HepG2 (cell line): ENCODE data around the gene MMS19. TPM values are rescaled to one million over a fixed set of nuclear protein-coding genes. Genes with fewer than 3 reads are reported as not detected.

ENCODE experiments used
- ATAC-seq: fragments of 200-7000 bp; cut with Tn5 transposase; 3 replicates; pipeline ENCODE4 v1.9.1; 2020; ENCODE audit warnings: mild to moderate bottlenecking, moderate library complexity
- BruUV-seq: library from RNA; stranded (reverse); fragments of 400-500 nt; replicated peaks from 2 replicates; lab custom pipeline; 2021; lab: Mats Ljungman, UMichigan
- CTCF ChIA-PET: fragments of 300-600 bp; formaldehyde crosslinking; extraction: SDS; loops from one replicate; lab custom pipeline; 2021; ENCODE audit warnings: low total read pairs, inconsistent platforms, low intra/inter-chr PET ratio; lab: Yijun Ruan, JAX
- POLR2A ChIA-PET: fragments of 350-600 bp; sonication (Branson Sonifier 250); formaldehyde crosslinking; loops from one replicate; lab custom pipeline; 2020; ENCODE audit warnings: antibody characterized with exemption, inconsistent platforms; lab: Yijun Ruan, JAX
- DNase-seq: peaks from one replicate; pipeline ENCODE4 v3.0.0-alpha.2; 2015; ENCODE audit warnings: low spot score
- FAIRE-seq: peaks from 3 replicates; lab custom pipeline; 2011; peaks lifted over from hg19 to GRCh38; lab: Jason Lieb, UNC
- H2AFZ ChIP-seq: one replicate; pipeline ENCODE4 v1.6.1; 2011; ENCODE audit warnings: low read length, inconsistent platforms
- H3K27ac ChIP-seq: fragments of 300-600 bp; 3 replicates; pipeline ENCODE4 v1.8.0; 2011; ENCODE audit warnings: mixed run types, mild to moderate bottlenecking, mixed read lengths, low read length, inconsistent platforms; ENCODE audit not compliant: insufficient read depth; ENCODE audit errors: extremely low read length
- H3K27me3 ChIP-seq, 2 experiments: fragments of 200-600 bp in 1 of 2; 2 replicates in 1 of 2; 3 replicates in 1 of 2; pipeline versions ENCODE4 v1.6.0 to v1.8.0; 2011; ENCODE audit warnings: low read length in 2 of 2, mild to moderate bottlenecking in 2 of 2, moderate library complexity in 2 of 2, inconsistent platforms in 1 of 2; ENCODE audit not compliant: insufficient read depth in 2 of 2, control insufficient read depth in 1 of 2
- H3K36me3 ChIP-seq, 2 experiments: fragments of 200-600 bp in 1 of 2; replicated peaks in 1 of 2; 2 replicates in 1 of 2; 3 replicates in 1 of 2; pipeline versions ENCODE4 v1.5.1 to v1.8.0; 2011; ENCODE audit warnings: low read length in 2 of 2, inconsistent platforms in 1 of 2; ENCODE audit not compliant: insufficient read depth in 2 of 2, control insufficient read depth in 1 of 2
- H3K4me1 ChIP-seq: 2 replicates; pipeline ENCODE4 v1.5.1; 2012; ENCODE audit warnings: low read length, inconsistent platforms; ENCODE audit not compliant: insufficient read depth
- H3K4me2 ChIP-seq: 2 replicates; pipeline ENCODE4 v1.6.0; 2011; ENCODE audit warnings: low read depth, low read length, inconsistent platforms
- H3K4me3 ChIP-seq, 3 experiments: fragments of 200-600 bp in 1 of 3; sonication (generic), shearing (Covaris generic) in 1 of 3; replicated peaks in 1 of 3; 2 replicates each; pipeline ENCODE4 v1.5.1; 2011 to 2016; ENCODE audit warnings: low read length in 3 of 3, inconsistent platforms in 2 of 3, low read depth in 2 of 3, mild to moderate bottlenecking in 2 of 3, control low read depth in 1 of 3, mixed read lengths in 1 of 3; ENCODE audit not compliant: insufficient read depth in 1 of 3
- H3K79me2 ChIP-seq: one replicate; pipeline ENCODE4 v1.6.1; 2011; ENCODE audit warnings: low read length, inconsistent platforms; ENCODE audit not compliant: insufficient read depth
- H3K9ac ChIP-seq: 2 replicates; pipeline ENCODE4 v1.6.0; 2011; ENCODE audit warnings: mild to moderate bottlenecking, low read depth, low read length, inconsistent platforms; ENCODE audit not compliant: insufficient read depth
- H3K9me3 ChIP-seq: 2 replicates; pipeline ENCODE4 v1.5.1; 2012; ENCODE audit warnings: mild to moderate bottlenecking, low read length
- H4K20me1 ChIP-seq: 2 replicates; pipeline ENCODE4 v1.6.0; 2011; ENCODE audit warnings: inconsistent platforms, mild to moderate bottlenecking, low read length, moderate library complexity; ENCODE audit not compliant: insufficient read depth
- KAT8 ChIP-seq: IDR thresholded peaks from 2 replicates; pipeline ENCODE4 v1.6.1; 2016; ENCODE audit warnings: missing genetic modification reagents, missing compliant biosample characterization
- MAFF ChIP-seq: IDR thresholded peaks from 2 replicates; pipeline ENCODE4 v1.6.1; 2011; ENCODE audit warnings: low read depth, low read length, improper control_type of control experiment
- MAFK ChIP-seq, 2 experiments: IDR thresholded peaks in 1 of 2; conservative IDR thresholded peaks in 1 of 2; 2 replicates each; pipeline ENCODE4 v1.6.1; 2011; ENCODE audit warnings: improper control_type of control experiment in 2 of 2, low read length in 2 of 2
- PHF21A ChIP-seq: sonication (generic); formaldehyde crosslinking; IDR thresholded peaks from 2 replicates; pipeline ENCODE4 v1.5.0; 2020; ENCODE audit warnings: mild to moderate bottlenecking, missing genetic modification reagents
- SP5 ChIP-seq: IDR thresholded peaks from 2 replicates; pipeline ENCODE4 v1.6.1; 2016; ENCODE audit warnings: low read depth, borderline replicate concordance
- U2AF1 ChIP-seq: fragments of 200-400 bp; formaldehyde crosslinking; optimal IDR thresholded peaks from 2 replicates; pipeline ENCODE3; 2017; ENCODE audit warnings: mild to moderate bottlenecking, low read depth, low read length
- ZNF543 ChIP-seq: sonication (generic); formaldehyde crosslinking; IDR thresholded peaks from 2 replicates; pipeline ENCODE4 v1.4.0; 2020; ENCODE audit warnings: mild to moderate bottlenecking, missing genetic modification reagents
- ZNF556 ChIP-seq: sonication (generic); formaldehyde crosslinking; IDR thresholded peaks from 2 replicates; pipeline ENCODE4 v1.4.0; 2020; ENCODE audit warnings: mild to moderate bottlenecking, missing genetic modification reagents, borderline replicate concordance
- ZNF629 ChIP-seq: sonication (generic); formaldehyde crosslinking; conservative IDR thresholded peaks from 2 replicates; pipeline ENCODE4 v1.5.0; 2020; ENCODE audit warnings: missing genetic modification reagents
- whole genome bisulfite sequencing: methylation state at CpG from one replicate; pipeline ENCODE4 v1.1.6; 2017; ENCODE audit warnings: low lambda C conversion rate; 5-methylcytosine and 5-hydroxymethylcytosine counted together
- in situ Hi-C: cut with HindIII; loops from 2 replicates; pipeline ENCODE4 v1.10.0; 2017; ENCODE audit warnings: low pct_unique_long_range_greater_than_20kb; ENCODE audit not compliant: extremely low pct_ligation_motif_present
- intact Hi-C: fragments of 100-400 bp; cut with micrococcal nuclease; formaldehyde crosslinking; loops from one replicate; pipeline ENCODE4 v1.10.0; 2022; ENCODE audit not compliant: unreplicated experiment
- polyA plus RNA-seq, 8 experiments: library from polyadenylated mRNA; depleted of rRNA in 3 of 8; stranded (reverse) in 7 of 8; unstranded in 1 of 8; fragments of >200 nt; fragmentation: Illumina TruSeq in 4 of 8; extraction: Trizol in 4 of 8; gene quantifications; 2 replicates each; pipeline versions ENCODE4 v1.2.1 to v1.2.3, GENCODE V29; 2011 to 2016; ENCODE audit warnings: low read depth in 4 of 8, missing spikeins in 1 of 8, mixed read lengths in 1 of 8; ENCODE audit not compliant: insufficient read depth in 1 of 8
- total RNA-seq, 5 experiments: library from RNA; depleted of rRNA; stranded (reverse); fragments of >200 nt; fragmentation: Illumina TruSeq; extraction: Trizol; gene quantifications; 2 replicates each; pipeline ENCODE4 v1.2.3, GENCODE V29; 2016; ENCODE audit warnings: low read depth in 1 of 5

MMS19 gene
- total and polyA plus RNA-seq, 2 of the 13 experiments (the other 11 are each of a cell fraction or from before 2014, with no cell fraction given): 76.4 to 107 TPM

- H3K79me2 ChIP-seq: no peaks in the 10 kb centered on the region
- no TSS peak for BruUV-seq
- no peak overlapping the region for H3K4me2 ChIP-seq
- TF ChIP-seq U2AF1 (no peak), KAT8 (CRISPR knock-in tag) (no peak), MAFK (conservative IDR thresholded peaks at IDR 0.05 in 1 of 2, IDR thresholded peaks at IDR 0.05 in 1 of 2; ENCODE audit: low read length in 2 of 2) (peak; percentile 66), MAFF (peak; percentile 51), SP5 (CRISPR knock-in tag) (no peak)
- TF ChIP-seq, all 625 proteins: peak for 2
- FAIRE-seq: no peak
- Histone ChIP-seq H3K27me3 (no peaks in the 10 kb centered on the region), H2AFZ (no peak overlapping the region), H3K27ac (no peak overlapping the region), H3K9ac (no peak overlapping the region), H3K4me1 (peaks cover 10% of the 10 kb centered on the region), H4K20me1 (no peaks in the 10 kb centered on the region; the same call in 1 of the 2 replicates), H3K36me3 (no peaks in the 10 kb centered on the region; a peak in 1 of 5 replicates), H3K9me3 (no peaks in the 10 kb centered on the region), H3K4me3 (no peak overlapping the region)
- intact Hi-C loops: no loop called here
- no peak for ATAC-seq
- WGBS: 100% methylated on average over 4 of the region's 4 CpGs
- no peak for DNase-seq
- in situ Hi-C loops: no loop called here
- POLR2A ChIA-PET: no interaction called here
- CTCF ChIA-PET: no interaction called here
These were observed 12.5 kb upstream of the MMS19 start for GRCh38 chr10:97510686-97511085.

- BruUV-seq: no TSS peak
- FAIRE-seq (no peak), DNase-seq (no peak), ATAC-seq (no peak)
- Histone ChIP-seq H3K36me3 (no peaks in the 10 kb centered on the region; a peak in 1 of 5 replicates), H3K4me3 (no peak overlapping the region), H3K4me2 (no peak overlapping the region), H3K4me1 (no peaks in the 10 kb centered on the region), H3K79me2 (no peaks in the 10 kb centered on the region), H3K9ac (no peak overlapping the region), H3K27me3 (no peaks in the 10 kb centered on the region), H4K20me1 (no peaks in the 10 kb centered on the region; the same call in 1 of the 2 replicates), H2AFZ (no peak overlapping the region), H3K9me3 (no peaks in the 10 kb centered on the region), H3K27ac (no peak overlapping the region)
- intact Hi-C loops (no loop called here), in situ Hi-C loops (no loop called here)
- POLR2A ChIA-PET: no interaction called here
- TF ChIP-seq ZNF543 (CRISPR knock-in tag) (no peak), ZNF556 (no peak), PHF21A (no peak), ZNF629 (CRISPR knock-in tag) (peak; percentile 89)
- CTCF ChIA-PET: no interaction called here
- 93% methylated on average over 8 of the region's 8 CpGs for WGBS
These were observed 11.0 kb upstream of the MMS19 start for GRCh38 chr10:97509120-97509680.
